ENCODE measurements around the gene RBM15B. TPM values are rescaled to one million over a fixed set of nuclear protein-coding genes. Genes with fewer than 3 reads are reported as not detected.
A peak's percentile ranks its signal among the peaks of the same experiment; 100 is the strongest.

The RBM15B gene
- total RNA-seq, 2 experiments from 2014 or later: 34.2 to 37.4 TPM

- no peak for DNase-seq (ENCODE audit: low spot score)
- Histone ChIP-seq H4K20me1 (ENCODE audit: insufficient read depth, low read length) (no peaks in the 10 kb centered on the region; the same call in 1 of the 2 replicates), H3K9me2 (ENCODE audit: insufficient read depth, low read length) (no peaks in the 10 kb centered on the region), H3K9me3 (ENCODE audit: low read length) (no peaks in the 10 kb centered on the region), H2AFZ (ENCODE audit: low read length) (no peak overlapping the region), H3K27ac (ENCODE audit: low read depth, low read length, poor library complexity, severe bottlenecking) (no peak overlapping the region), H3K4me3 (ENCODE audit: low read depth, low read length, poor library complexity, severe bottlenecking) (no peak overlapping the region), H3K4me1 (ENCODE audit: insufficient read depth, low read length, poor library complexity, severe bottlenecking) (no peaks in the 10 kb centered on the region), H3K4me2 (ENCODE audit: low read length) (no peak overlapping the region), H3K79me2 (ENCODE audit: insufficient read depth, low read depth, low read length) (peaks cover 11% of the 10 kb centered on the region; the same call in 1 of the 2 replicates), H3K36me3 (ENCODE audit: insufficient read depth, low read length) (peaks cover 73% of the 10 kb centered on the region)
- intact Hi-C loops (cut with micrococcal nuclease; ENCODE audit: unreplicated experiment): no loop called here
- ChIA-PET POLR2A (interaction anchor here (0.6 kb wide), 1 partner anchor 1244 kb away, joined by 3 read pairs; no protein-coding TSS in a partner anchor), CTCF (ENCODE audit: unreplicated experiment) (no interaction called here)
- TF ChIP-seq EZH2phosphoT487 (IDR thresholded peaks at IDR 0.05; ENCODE audit: borderline replicate concordance, low read depth, low read length): no peak
- TF ChIP-seq, protein P1, sequence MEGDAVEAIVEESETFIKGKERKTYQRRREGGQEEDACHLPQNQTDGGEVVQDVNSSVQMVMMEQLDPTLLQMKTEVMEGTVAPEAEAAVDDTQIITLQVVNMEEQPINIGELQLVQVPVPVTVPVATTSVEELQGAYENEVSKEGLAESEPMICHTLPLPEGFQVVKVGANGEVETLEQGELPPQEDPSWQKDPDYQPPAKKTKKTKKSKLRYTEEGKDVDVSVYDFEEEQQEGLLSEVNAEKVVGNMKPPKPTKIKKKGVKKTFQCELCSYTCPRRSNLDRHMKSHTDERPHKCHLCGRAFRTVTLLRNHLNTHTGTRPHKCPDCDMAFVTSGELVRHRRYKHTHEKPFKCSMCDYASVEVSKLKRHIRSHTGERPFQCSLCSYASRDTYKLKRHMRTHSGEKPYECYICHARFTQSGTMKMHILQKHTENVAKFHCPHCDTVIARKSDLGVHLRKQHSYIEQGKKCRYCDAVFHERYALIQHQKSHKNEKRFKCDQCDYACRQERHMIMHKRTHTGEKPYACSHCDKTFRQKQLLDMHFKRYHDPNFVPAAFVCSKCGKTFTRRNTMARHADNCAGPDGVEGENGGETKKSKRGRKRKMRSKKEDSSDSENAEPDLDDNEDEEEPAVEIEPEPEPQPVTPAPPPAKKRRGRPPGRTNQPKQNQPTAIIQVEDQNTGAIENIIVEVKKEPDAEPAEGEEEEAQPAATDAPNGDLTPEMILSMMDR (conservative IDR thresholded peaks at IDR 0.05; ENCODE audit: low read length): no peak
- BruUV-seq (replicated peaks): TSS peak; percentile 42
Measured at GRCh38 chr3:51441282-51442030, 50.4 kb downstream of the RBM15B start.

DNA sequence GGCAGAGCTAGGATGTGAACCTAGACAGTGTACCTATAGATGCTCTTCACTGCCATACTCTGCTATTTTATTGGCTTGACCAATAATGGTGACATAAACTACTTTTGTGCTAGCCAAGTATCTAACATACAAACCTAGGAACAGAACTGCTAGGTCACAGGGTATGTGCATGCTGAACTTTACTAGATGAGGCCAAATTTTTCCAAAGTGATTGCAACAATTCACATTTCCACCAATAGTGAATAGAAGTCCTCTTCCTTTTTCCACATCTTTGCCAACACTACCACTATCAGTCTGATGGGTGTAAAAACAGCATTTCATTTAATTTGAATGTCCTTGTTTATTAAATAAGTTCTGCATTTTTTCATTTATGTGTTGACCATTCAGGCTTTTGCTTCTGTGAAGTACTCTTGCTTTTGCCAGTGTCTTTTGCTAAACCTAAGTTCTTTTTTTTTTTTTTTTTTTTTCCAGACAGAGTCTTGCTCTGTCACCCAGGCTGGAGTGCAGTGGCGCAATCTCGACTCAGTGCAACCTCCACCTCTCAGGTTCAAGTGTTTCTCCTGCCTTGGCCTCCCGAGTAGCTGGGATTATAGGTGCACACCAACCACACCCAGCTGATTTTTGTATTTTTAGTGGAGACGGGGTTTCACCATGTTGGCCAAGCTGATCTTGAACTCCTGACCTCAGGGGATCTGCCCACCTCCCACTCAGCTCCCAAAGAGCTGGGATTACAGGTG, 54.6 kb downstream of the RBM15B start:
- H3K9me3 ChIP-seq (ENCODE audit: low read length): no peaks in the 10 kb centered on the region
- no peak for TF ChIP-seq EZH2phosphoT487 (IDR thresholded peaks at IDR 0.05; ENCODE audit: borderline replicate concordance, low read depth, low read length)
- TF ChIP-seq, protein P1 (conservative IDR thresholded peaks at IDR 0.05; ENCODE audit: low read length): no peak
- no peak overlapping the region for H2AFZ ChIP-seq (ENCODE audit: low read length)
- no peak overlapping the region for H3K4me2 ChIP-seq (ENCODE audit: low read length)
- no TSS peak for BruUV-seq (replicated peaks)
- no peak overlapping the region for H3K27ac ChIP-seq (ENCODE audit: low read depth, low read length, poor library complexity, severe bottlenecking)
- intact Hi-C loops (cut with micrococcal nuclease; ENCODE audit: unreplicated experiment): no loop called here
- H3K4me3 ChIP-seq (ENCODE audit: low read depth, low read length, poor library complexity, severe bottlenecking): no peak overlapping the region
- H3K79me2 ChIP-seq (ENCODE audit: insufficient read depth, low read depth, low read length): peaks cover 47% of the 10 kb centered on the region; the same call in 1 of the 2 replicates
- DNase-seq (ENCODE audit: low spot score): no peak
- ChIA-PET CTCF (ENCODE audit: unreplicated experiment) (no interaction called here), POLR2A (interaction anchor here (0.9 kb wide), 1 partner anchor 249 kb away, joined by 3 read pairs; no protein-coding TSS in a partner anchor)
- no peaks in the 10 kb centered on the region for H3K4me1 ChIP-seq (ENCODE audit: insufficient read depth, low read length, poor library complexity, severe bottlenecking)
- no peaks in the 10 kb centered on the region for H3K9me2 ChIP-seq (ENCODE audit: insufficient read depth, low read length)
- H4K20me1 ChIP-seq (ENCODE audit: insufficient read depth, low read length): no peaks in the 10 kb centered on the region; the same call in 1 of the 2 replicates
- H3K36me3 ChIP-seq (ENCODE audit: insufficient read depth, low read length): peaks cover 49% of the 10 kb centered on the region

Other genes starting within 250 kb of the RBM15B start
- 104 and 122 TPM in 2 replicates for gene MANF, start 6.0 kb upstream of the RBM15B start, total RNA-seq (2014; rRNA removed; shearing (Covaris generic))
- 98.6 and 117 TPM in 2 replicates for gene MANF, start 6.0 kb upstream of the RBM15B start, total RNA-seq (2022)
- gene DCAF1, start 108.7 kb downstream of the RBM15B start, total RNA-seq (2014; rRNA removed; shearing (Covaris generic)): 24.8 and 29.5 TPM in 2 replicates
- gene DCAF1, start 108.7 kb downstream of the RBM15B start, total RNA-seq (2022): 37.1 and 38.8 TPM in 2 replicates
- gene RAD54L2, start 147.4 kb downstream of the RBM15B start, total RNA-seq (2014; rRNA removed; shearing (Covaris generic)): 15.0 and 20.5 TPM in 2 replicates
- gene RAD54L2, start 147.4 kb downstream of the RBM15B start, total RNA-seq (2022): 31.7 and 34.0 TPM in 2 replicates